ENCODE measurements around the gene MYH13. TPM values are rescaled to one million over a fixed set of nuclear protein-coding genes. Genes with fewer than 3 reads are reported as not detected.

The MYH13 gene
- total RNA-seq, 4 donors from 2014 or later, result not detected

- WGBS, result 69% methylated on average over 5 of the region's 5 CpGs
- H3K27me3 ChIP-seq, result peaks cover 0 to 6% (median 0%) of the 10 kb centered on the region in 4 donors
- H3K36me3 ChIP-seq, result no peaks in the 10 kb centered on the region
- no peak for TF ChIP-seq POLR2AphosphoS5 (IDR thresholded peaks at IDR 0.05)
- TF ChIP-seq POLR2A (IDR thresholded peaks at IDR 0.05; ENCODE audit: low read depth), result no peak
- TF ChIP-seq CTCF (IDR thresholded peaks at IDR 0.05), result no peak
- H3K4me3 ChIP-seq, result no peak overlapping the region
- no peak for DNase-seq (ENCODE audit: extremely low spot score)
- H3K27ac ChIP-seq (replicated peaks in 1 of 4), result no peak overlapping the region
- intact Hi-C loops (cut with DNase I), result no loop called here
- H3K9me3 ChIP-seq, result no peaks in the 10 kb centered on the region
- peaks cover 0 to 9% (median 2%) of the 10 kb centered on the region in 4 donors for H3K4me1 ChIP-seq
Observed at GRCh38 chr17:10317543-10317834, 55.3 kb downstream of the MYH13 start.

GRCh38 chr17:10316801-10317542 is 55.8 kb downstream of the MYH13 start:
- Histone ChIP-seq H3K27ac (replicated peaks in 1 of 4) (no peak overlapping the region), H3K9me3 (no peaks in the 10 kb centered on the region), H3K27me3 (peaks cover 0 to 6% (median 0%) of the 10 kb centered on the region in 4 donors), H3K4me1 (peaks cover 0 to 9% (median 2%) of the 10 kb centered on the region in 4 donors), H3K4me3 (no peak overlapping the region), H3K36me3 (no peaks in the 10 kb centered on the region)
- intact Hi-C loops (cut with DNase I), result no loop called here
- TF ChIP-seq CTCF (IDR thresholded peaks at IDR 0.05), result peak in 2 of 3 experiments; percentile 31 to 32
- TF ChIP-seq EP300 (IDR thresholded peaks at IDR 0.05), result no peak
- DNase-seq (ENCODE audit: extremely low spot score), result no peak
- WGBS, result 67% methylated on average over 18 of the region's 19 CpGs

- H3K4me1 ChIP-seq, result peaks cover 0 to 9% (median 2%) of the 10 kb centered on the region in 4 donors
- H3K27ac ChIP-seq (replicated peaks in 1 of 4), result no peak overlapping the region
- DNase-seq (ENCODE audit: extremely low spot score), result no peak
- H3K36me3 ChIP-seq, result no peaks in the 10 kb centered on the region
- 74% methylated on average over 5 of the region's 5 CpGs for WGBS
- TF ChIP-seq CTCF (IDR thresholded peaks at IDR 0.05), result no peak
- no peak for TF ChIP-seq EP300 (IDR thresholded peaks at IDR 0.05)
- TF ChIP-seq POLR2AphosphoS5 (IDR thresholded peaks at IDR 0.05), result no peak
- TF ChIP-seq POLR2A (IDR thresholded peaks at IDR 0.05; ENCODE audit: low read depth), result no peak
- no peaks in the 10 kb centered on the region for H3K9me3 ChIP-seq
- peaks cover 0 to 11% (median 0%) of the 10 kb centered on the region in 4 donors for H3K27me3 ChIP-seq
- intact Hi-C loops (cut with DNase I), result no loop called here
- no peak overlapping the region for H3K4me3 ChIP-seq
Observed at GRCh38 chr17:10314329-10314728, 58.5 kb downstream of the MYH13 start.

GRCh38 chr17:10313037-10313672 is 59.7 kb downstream of the MYH13 start:
- H3K4me1 ChIP-seq, result peaks cover 0 to 9% (median 2%) of the 10 kb centered on the region in 4 donors

More at GRCh38 chr17:10313037-10313672, 59.7 kb downstream of the MYH13 start:
- intact Hi-C loops (cut with DNase I), result no loop called here
- DNase-seq (ENCODE audit: extremely low spot score), result no peak
- H3K9me3 ChIP-seq, result no peaks in the 10 kb centered on the region
- TF ChIP-seq EP300 (IDR thresholded peaks at IDR 0.05) (no peak), CTCF (IDR thresholded peaks at IDR 0.05) (no peak), POLR2A (IDR thresholded peaks at IDR 0.05; ENCODE audit: low read depth) (no peak), POLR2AphosphoS5 (IDR thresholded peaks at IDR 0.05) (no peak)
- H3K27me3 ChIP-seq, result peaks cover 0 to 11% (median 0%) of the 10 kb centered on the region in 4 donors
- no peak overlapping the region for H3K4me3 ChIP-seq
- no peak overlapping the region for H3K27ac ChIP-seq (replicated peaks in 1 of 4)
- WGBS, result 89% methylated on average over 17 of the region's 17 CpGs
- H3K36me3 ChIP-seq, result no peaks in the 10 kb centered on the region
